HG02970 (cell line): ENCODE data around the gene PPP2R2B.

ENCODE experiments used
- ATAC-seq: cut with Tn5 transposase; IDR thresholded peaks from one replicate; pipeline ENCODE4 v1.9.1; 2021; ENCODE audit warnings: mild to moderate bottlenecking, moderate library complexity, moderate number of reproducible peaks; ENCODE audit not compliant: unreplicated experiment, low FRiP score

The PPP2R2B gene

DNA sequence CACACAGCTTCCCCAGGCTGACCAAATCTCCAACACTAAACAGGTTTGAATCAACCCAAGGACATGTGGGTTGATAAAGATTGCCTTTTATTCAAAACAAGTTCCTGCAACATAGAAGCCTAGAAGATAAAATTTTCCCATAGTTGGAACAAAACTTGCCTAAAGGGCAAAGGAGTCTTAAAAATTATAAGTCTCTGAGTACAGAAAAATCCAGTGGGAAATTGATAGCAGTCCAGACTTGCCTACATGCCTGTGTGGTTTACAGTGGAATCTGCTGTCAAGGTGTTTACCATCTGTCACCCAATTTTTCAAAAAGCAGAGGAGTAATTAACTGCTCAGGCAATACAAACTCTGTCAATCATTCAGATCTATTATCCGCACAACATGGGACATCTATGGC, 168.2 kb downstream of the PPP2R2B start:
- ATAC-seq, result no peak

DNA sequence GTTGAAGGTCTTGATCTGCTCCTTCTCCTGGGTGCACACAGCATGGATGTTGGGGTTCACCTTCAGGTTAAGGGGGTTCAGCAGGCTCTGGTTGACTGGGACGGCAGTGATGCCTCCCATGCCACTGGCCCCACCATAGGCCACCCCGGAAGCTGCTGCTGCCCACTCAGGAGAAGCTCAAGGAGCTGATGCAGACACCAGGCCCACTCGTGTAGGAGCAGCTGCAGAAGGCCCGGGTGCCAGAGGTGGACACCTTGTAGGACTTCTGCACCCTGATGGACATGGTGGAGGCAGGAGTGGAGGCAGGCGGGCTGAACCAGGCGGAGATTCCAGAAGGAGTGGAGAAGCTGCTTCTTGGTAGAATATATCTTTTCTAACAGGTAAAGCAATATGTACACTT, 171.2 kb downstream of the PPP2R2B start:
- no peak for ATAC-seq

DNA sequence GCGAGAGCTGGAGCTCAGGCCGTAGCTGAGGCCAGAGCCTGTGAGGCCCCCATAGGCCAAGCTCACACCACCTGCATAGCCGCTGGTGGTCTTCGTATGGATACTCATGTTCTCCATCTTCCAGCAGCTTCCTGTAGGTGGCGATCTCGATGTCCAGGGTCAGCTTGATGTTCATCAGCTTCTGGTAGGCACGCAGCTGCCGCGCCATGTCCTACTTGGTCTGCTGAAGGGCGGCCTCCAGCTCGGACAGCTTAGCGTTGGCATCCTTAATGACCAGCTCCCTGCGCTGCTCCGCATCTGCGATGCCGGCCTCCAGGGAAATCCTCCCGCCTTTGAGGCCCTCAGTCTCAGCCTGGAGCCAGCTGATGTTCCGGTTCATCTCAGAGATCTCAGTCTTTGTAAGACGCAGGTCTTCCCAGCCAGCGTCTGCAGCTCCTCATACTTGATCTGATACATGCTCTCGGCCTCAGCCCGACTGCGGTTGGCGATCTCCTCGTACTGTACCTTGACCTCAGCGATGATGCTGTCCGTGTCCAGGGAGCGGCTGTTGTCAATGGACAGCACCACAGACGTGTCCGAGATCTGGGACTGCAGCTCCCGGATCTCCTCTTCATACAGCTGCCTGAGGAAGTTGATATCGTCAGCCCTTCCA, 172.1 kb downstream of the PPP2R2B start:
- ATAC-seq, result no peak

DNA sequence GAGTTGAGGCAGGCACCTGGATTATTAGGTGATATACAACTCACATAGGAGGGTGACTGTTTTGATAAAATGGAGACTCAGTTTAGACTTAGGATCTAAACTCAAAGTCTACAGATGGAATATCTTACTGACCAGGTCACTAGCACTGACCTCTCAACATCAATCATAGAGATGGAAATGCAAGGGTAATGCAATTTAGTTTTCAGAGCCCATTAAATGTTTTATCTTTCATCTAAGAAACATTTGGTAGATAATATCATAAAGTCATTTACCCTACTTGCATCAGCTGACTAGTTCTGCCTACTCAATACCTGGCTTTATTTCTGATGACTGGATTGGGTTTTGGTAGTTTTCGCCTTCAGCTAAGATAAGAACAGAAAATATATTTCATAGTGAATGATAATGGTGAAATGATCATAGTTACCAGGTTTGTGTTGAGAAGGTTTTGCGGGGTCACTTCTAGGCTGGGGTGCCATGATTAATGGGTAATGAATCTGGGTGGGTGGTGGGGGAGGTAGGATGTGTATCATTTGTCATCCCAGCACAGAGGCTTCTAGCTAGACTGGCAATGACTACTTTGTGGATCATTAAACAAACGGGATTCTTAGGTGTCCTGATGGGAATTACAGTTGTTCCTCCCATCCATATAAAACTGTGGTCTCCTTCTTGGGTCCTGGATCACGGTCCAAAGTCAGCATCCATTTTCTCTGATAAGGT, 173.4 kb downstream of the PPP2R2B start:
- no peak for ATAC-seq

DNA sequence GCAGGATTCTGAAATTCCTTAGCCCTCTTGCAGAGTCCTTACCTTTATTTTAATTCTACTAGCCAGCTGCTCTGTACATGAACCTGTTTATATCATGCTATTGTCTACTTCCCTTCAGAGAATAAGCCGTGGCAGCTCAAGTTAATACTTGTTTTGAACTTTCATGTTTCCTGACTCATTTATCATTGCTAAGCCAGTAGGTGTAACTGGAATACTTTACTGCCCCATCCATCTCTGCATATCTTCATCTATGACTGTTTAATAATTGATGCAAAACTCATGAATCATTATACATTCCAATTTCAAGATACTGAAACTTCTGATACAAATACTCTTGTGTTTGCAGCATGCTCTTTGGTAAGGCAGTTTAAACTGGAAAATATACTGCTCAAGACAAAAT, 174.7 kb downstream of the PPP2R2B start:
- no peak for ATAC-seq

DNA sequence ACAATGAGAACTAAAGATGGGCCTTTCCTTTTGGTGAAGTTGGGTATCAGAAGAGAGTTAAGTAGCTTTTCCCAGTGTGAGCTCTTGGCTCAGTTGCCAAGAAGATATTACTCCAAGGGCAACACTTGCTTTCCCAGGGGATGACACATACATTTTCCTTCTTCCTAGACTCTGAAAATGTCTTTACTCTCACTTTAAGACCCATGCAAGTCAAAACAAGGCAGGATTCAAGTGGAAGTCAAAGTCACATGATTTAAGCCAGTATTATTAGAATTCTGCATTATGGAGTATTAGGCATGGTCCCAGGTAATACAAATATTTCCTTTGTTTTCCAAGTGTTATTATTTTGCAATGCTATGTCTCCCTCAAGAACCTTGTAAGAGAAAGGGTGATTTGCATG, 175.1 kb downstream of the PPP2R2B start:
- no peak for ATAC-seq

DNA sequence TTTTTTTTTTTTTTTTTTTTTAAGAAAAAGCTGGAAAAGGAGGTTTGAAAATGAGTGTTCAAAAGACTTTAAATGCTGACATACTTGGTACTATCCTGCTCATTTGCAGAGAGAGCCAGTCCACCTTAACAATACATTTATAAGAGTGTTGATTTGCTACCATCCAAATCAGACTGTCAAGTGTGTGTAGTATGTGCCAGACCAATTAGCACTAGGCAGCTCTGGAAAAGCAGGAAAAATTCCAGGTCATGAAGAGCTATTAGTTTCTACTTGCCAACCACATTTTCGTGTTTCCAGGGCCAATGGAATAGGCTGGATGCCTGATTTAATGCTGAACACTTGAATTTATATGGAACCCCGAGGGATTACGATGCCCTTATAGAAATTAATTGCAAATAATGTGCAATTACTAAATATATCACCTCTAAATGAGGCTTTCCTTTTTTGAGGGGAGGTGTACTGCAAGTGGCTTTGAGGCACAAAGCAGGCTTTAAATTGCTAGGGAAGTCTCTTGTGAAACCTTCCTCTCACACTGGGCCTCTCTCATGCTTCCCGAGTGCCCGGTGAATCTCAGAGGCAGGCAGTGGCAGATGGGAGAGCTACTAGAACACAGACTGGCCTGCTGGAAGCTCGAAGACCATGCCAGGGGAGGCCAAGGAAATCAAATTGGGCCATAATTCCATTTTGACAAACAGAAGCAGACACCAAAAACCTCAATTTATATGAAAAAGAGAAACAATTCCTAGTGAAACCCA, 178.7 kb downstream of the PPP2R2B start:
- no peak for ATAC-seq

DNA sequence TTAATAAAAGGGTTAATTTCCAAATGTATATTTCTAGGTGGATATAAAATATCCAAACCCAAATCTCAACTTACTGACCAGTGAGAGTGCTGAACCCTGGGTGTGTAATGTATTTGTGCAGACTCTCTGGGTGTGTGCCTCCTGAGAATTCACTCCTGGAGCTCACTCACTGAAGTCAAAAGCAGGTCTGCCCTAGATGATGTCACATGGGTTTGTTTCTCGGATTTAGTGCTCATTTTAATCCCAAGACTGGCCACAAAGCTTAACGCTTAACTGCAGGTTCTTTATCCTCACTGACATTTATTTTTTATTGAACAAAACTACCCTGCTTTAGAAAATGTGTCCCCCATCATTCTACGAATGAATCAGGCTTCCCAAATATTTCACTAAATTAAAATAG, 179.4 kb downstream of the PPP2R2B start:
- ATAC-seq, result no peak

DNA sequence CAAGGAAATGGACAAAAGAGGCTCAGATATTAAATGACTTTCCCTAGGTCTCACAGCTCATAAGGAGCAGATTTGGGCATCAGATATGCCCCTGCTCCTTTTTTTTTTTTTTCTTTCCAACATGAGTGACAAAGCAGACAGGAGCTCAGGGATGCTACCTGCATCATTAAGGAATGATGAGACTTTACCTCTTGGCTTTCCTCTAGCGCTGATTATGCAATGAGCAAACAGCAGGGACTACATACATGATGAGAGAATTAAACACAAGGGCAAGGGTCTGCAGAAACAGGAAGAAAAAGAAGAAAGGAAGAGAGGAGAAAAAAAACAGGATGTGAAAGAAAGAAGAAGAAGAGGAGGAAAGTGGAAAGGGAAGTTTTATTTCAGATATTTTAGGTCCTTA, 179.9 kb downstream of the PPP2R2B start:
- no peak for ATAC-seq

DNA sequence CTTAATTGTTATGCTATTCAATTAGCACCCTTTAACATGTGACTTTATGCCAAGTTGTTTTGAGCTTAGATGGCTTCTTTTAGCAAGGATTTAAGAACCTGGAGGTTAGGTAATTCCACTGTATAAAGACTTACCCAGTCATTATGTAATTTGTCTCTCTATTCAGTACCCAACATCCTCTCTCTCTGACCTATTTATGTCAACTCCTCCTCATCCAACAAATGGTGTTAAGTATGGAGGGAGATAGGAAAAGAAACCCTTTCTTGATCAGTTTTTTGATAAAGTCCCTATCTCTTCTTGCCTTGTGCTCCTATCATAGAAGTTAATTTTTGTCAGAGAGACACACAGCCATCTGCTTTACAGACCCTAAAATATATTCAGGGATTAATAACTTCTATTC, 181.3 kb downstream of the PPP2R2B start:
- ATAC-seq, result no peak

DNA sequence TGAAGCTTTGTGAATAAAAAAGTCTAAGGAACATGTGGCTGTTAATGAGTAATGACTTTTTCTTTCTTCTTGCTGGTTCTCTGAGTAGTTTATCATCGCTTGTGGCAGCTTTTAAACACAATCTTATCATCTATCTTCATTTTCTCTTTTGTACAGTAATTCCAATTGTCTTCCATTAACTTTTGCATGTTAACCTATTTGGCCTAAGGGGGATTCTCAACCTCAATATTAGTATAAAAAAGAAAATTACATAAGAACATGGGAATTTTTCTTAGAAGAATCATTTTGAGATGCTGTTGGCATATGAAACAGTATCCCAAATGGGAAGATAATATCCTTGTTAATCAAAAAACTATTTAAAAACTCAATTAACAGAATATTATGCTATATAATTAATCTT, 182.9 kb downstream of the PPP2R2B start:
- no peak for ATAC-seq

DNA sequence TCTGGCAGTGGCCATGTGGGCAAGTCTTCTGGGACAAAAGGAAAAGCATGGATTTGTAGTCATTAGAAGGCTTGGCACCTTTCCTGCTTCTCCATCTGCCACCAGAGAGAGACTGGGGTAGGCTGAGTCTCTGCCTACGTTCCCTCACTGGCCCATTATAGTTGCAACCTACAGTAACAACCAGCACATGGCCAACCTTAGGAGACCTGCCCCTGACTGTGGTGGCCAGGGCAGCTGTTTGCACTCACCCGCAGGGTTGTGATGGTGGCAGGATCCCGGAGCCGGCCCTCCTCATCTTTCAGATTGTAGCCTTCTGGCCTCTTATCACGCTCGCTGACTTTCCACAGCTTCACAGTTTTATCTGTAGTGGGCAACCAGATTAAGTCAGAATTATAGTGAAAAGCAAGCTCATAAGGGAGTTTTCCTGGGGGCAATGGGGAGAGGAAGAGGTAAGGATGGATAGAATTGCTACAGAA, 187.6 kb downstream of the PPP2R2B start:
- ATAC-seq, result no peak

DNA sequence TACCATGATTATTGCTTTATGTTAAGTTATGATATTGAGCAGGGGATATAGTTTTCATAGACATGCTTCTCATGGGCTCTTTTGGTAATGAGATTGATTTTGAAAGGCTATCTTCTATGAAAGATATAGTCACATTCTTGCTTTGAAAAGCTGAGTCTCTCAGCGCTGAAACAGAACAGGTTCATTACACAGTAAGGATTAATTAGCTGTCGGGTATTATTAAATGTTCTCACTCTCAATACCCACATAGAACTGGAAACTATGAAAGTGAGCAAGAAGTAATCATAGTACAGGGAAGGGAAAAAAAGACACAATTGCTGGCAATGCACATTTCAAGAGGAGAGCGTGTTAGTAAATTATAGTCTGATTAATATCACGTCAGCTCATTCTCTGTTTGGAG, 190.9 kb downstream of the PPP2R2B start:
- no peak for ATAC-seq

DNA sequence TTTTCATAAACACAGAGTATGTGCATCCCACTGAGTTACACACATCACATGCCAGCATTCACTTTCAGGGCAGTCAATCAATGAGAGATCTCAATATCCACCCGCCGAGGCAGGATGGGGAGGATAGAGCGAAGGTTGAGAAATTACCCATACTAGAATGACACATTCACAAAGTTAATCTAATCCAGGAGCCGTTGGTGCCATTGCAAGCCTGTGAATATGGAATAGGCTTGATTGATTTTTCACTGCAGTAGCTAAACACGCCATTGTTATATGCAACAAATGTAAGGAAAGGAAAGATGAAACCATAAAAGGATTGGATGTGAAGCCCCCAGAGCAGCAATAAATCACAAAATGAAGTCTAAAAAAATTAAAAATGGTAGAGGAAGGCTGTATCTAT, 194.7 kb downstream of the PPP2R2B start:
- no peak for ATAC-seq

DNA sequence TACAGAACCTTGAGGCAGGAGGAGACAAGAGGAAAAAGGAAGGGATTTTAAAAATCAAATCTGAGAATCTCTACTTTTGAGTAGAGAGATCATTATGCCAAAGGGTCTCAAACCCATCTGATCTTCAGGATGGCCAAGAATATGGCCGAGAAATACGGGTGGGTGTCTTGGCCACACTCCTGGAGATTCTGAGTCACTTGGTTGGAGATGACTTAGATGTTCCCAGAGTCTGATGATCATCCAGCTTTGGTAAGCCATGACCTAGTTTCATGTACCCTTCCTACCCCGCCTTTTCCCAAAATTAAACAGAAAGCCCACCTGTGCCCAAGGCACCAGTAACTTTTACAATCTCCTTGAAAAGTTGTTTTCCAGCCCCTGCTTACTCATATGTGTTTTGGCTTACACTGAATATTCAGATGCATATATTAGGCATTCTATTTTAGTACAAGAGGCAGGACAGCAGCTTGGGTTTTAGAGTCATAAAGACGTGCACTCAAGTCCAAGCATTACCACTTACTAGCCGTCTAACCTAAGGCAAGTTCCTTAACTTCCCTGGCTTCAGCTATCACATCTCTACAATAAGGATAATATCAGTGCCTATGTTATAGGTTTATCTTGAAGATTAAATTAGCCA, 195.5 kb downstream of the PPP2R2B start:
- no peak for ATAC-seq

DNA sequence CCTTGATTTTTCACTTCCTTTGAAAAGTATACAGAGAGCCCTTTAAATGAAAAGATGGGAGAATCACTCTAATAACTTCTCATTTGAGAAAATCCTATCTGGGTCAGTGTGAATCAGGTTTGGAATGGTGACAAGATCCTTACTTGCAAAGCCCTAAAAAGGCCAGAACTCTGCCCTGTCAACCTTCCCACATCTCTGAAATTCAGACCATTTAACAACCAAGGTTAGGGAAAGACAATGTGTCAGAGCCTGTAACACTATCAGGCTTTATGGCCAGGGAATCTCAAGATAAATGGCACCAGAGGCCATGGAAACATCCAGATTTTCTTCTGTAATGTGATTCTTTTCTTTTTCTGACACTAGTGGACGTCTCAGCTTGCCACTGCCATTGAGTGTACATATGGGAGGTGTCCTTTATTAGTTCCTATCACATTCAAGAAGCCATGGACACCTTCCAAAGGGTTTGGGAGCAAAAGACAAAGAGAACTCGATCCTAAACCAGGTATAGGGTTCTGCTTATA, 196.9 kb downstream of the PPP2R2B start:
- no peak for ATAC-seq

DNA sequence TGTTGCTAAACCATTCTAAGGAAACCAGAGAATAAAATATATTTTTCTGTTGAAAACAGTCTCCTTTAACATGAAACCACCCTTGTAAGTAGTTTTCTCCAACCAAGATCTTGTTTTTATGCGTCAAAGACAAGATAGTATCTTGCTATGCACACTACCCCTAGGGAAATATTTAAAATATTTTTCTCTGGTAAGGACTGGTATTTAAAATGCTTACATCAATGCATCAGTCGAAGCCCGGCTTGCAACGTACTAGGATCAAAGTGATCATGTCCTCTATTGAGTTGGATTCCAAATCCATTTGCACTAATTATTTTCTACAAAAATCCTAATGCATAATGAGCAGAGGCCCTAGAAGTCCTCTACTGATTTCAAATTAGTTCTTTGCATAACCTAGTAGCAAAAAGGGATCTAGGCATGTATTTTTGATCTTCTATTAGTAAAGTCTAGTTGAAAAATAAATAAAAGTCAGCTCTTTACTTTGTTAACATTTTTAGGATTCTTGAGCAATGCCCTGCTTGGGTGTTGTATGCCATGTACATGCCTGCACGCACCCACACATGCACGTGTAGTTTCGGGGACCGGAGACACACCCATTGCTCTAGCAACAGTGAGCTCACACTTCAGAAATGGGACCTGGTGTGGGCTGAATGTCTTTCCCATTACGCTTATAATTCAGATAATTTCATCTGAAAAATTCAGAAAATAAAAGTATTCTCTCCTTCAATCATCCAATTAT, 197.5 kb downstream of the PPP2R2B start:
- no peak for ATAC-seq

DNA sequence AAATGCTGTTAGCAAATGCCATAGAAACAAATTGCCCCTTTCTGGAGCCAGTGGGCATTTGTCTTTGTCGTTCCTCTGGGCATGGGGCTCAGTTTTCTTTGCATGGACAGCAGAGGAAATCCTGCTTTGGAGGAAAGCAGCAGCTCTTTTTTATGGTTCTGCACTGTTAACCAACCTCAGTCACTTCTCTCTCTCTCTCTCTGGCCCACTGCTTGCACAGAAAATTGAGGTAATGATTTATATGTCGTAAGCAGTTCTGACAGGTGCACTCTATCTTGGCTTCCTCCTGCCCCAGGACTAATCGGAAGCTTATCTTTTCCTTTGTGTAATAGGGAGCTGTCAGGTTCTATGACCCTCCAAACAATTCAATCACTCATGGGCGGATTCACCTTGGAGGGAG, 202.9 kb downstream of the PPP2R2B start:
- ATAC-seq, result peak; percentile 74

DNA sequence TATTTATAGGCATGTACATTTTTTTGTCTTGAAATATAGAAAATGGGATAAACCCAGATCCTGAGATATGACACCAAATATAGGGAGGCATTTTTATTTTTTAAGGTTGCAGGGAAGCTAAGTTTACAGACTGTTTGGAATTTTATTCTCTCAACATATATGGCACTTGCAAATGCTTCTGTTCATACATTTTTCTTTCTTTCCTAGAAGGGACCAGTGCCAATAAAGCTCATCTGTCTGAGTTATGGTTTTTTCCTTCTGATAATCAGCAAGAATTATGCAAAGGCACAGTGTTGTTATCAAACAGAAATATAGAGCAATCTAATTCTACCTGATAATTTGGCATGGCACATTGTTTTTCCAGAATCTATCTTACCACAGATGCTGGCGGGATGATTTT, 205.7 kb downstream of the PPP2R2B start:
- no peak for ATAC-seq
